K562 (cell line): ENCODE measurements around the gene FAM167B. TPM values are rescaled to one million over a fixed set of nuclear protein-coding genes. Genes with fewer than 3 reads are reported as not detected.

Source experiments
- ATF1 ChIP-seq, 2 experiments: fragments of 450-650 bp in 1 of 2; IDR thresholded peaks; 2 replicates each; pipeline ENCODE4 v1.6.1; 2016; ENCODE audit warnings: missing compliant biosample characterization in 1 of 2, missing genetic modification characterization in 1 of 2
- ELF4 ChIP-seq: fragments of 450-650 bp; formaldehyde crosslinking; IDR thresholded peaks from 2 replicates; pipeline ENCODE4 v1.4.0; 2022; ENCODE audit warnings: missing genetic modification characterization
- EP400 ChIP-seq: fragments of 450-650 bp; IDR thresholded peaks from 2 replicates; pipeline ENCODE4 v1.6.1; 2017; ENCODE audit warnings: antibody characterized with exemption, mild to moderate bottlenecking, moderate library complexity
- FOSL1 ChIP-seq: fragments of 200-800 bp; sonication (Bioruptor generic); conservative IDR thresholded peaks from 2 replicates; pipeline ENCODE4 v1.6.1; 2016; ENCODE audit warnings: missing genetic modification characterization, missing compliant biosample characterization
- GTF2F1 ChIP-seq: IDR thresholded peaks from 2 replicates; pipeline ENCODE4 v1.6.1; 2011; ENCODE audit warnings: low read depth, low read length, improper control_type of control experiment
- HMG20A ChIP-seq: fragments of 450-650 bp; formaldehyde crosslinking; conservative IDR thresholded peaks from 2 replicates; pipeline ENCODE4 v1.4.0; 2020; ENCODE audit warnings: mild to moderate bottlenecking, mixed read lengths
- MXI1 ChIP-seq: IDR thresholded peaks from 2 replicates; pipeline ENCODE4 v1.6.1; 2011; ENCODE audit warnings: low read depth, mild to moderate bottlenecking, improper control_type of control experiment, low read length
- NFIC ChIP-seq: fragments of 450-650 bp; IDR thresholded peaks from 2 replicates; pipeline ENCODE4 v1.6.1; 2017; ENCODE audit warnings: mild to moderate bottlenecking, inconsistent platforms
- PCBP2 ChIP-seq: fragments of 200-400 bp; formaldehyde crosslinking; IDR thresholded peaks from 2 replicates; pipeline ENCODE4 v1.6.1; 2018; ENCODE audit warnings: low read length, low read depth, mild to moderate bottlenecking, moderate library complexity; ENCODE audit not compliant: poor library complexity, severe bottlenecking
- POLR2H ChIP-seq: IDR thresholded peaks from 2 replicates; pipeline ENCODE4 v1.6.1; 2016; ENCODE audit warnings: missing genetic modification characterization, low read depth, mild to moderate bottlenecking, control low read depth, missing compliant biosample characterization, moderate library complexity
- RBBP5 ChIP-seq: fragments of 200-600 bp; sonication (generic); IDR thresholded peaks from 2 replicates; pipeline ENCODE4 v1.6.1; 2012; ENCODE audit warnings: borderline replicate concordance, mild to moderate bottlenecking, low read length, control low read depth, inconsistent platforms; ENCODE audit not compliant: insufficient read depth, poor library complexity, severe bottlenecking
- RBFOX2 ChIP-seq: fragments of 200-400 bp; formaldehyde crosslinking; IDR thresholded peaks from 2 replicates; pipeline ENCODE4 v1.6.1; 2017; ENCODE audit warnings: low read depth, mild to moderate bottlenecking, low read length, moderate library complexity
- SIX5 ChIP-seq, 2 experiments: IDR thresholded peaks; 2 replicates each; pipeline ENCODE4 v1.6.1; 2011; ENCODE audit warnings: low read length in 2 of 2, borderline replicate concordance in 1 of 2, low read depth in 1 of 2, mild to moderate bottlenecking in 1 of 2, moderate library complexity in 1 of 2; ENCODE audit not compliant: insufficient read depth in 1 of 2
- SMAD4 ChIP-seq: fragments of 250-450 bp; sonication (Bioruptor Pico); conservative IDR thresholded peaks from 2 replicates; pipeline ENCODE4 v1.8.0; 2021; ENCODE audit warnings: inconsistent platforms, mild to moderate bottlenecking, moderate library complexity
- SMARCC2 ChIP-seq: fragments of 450-650 bp; IDR thresholded peaks from 2 replicates; pipeline ENCODE4 v1.6.1; 2017; ENCODE audit warnings: antibody characterized with exemption, moderate library complexity, mild to moderate bottlenecking, low read depth
- TCF7 ChIP-seq: sonication (generic); IDR thresholded peaks from 2 replicates; pipeline ENCODE4 v1.6.1; 2016; ENCODE audit warnings: antibody characterized with exemption, borderline replicate concordance
- ZFPM2 ChIP-seq: fragments of 250-450 bp; sonication (Bioruptor Pico); IDR thresholded peaks from 2 replicates; pipeline ENCODE4 v1.5.1; 2022; ENCODE audit warnings: mild to moderate bottlenecking
- ZNF3 ChIP-seq: fragments of 250-450 bp; sonication (Bioruptor Pico); IDR thresholded peaks from 2 replicates; pipeline ENCODE4 v1.5.0; 2021; ENCODE audit warnings: mild to moderate bottlenecking, moderate library complexity
- ZNF436 ChIP-seq: fragments of 250-450, 450-650 bp; sonication (Bioruptor Pico); formaldehyde crosslinking; IDR thresholded peaks from 2 replicates; pipeline ENCODE4 v1.7.0; 2020; ENCODE audit warnings: mild to moderate bottlenecking
- ZSCAN29 ChIP-seq: fragments of 450-650 bp; IDR thresholded peaks from 2 replicates; pipeline ENCODE4 v1.6.1; 2017
- polyA plus RNA-seq, 8 experiments: library from polyadenylated mRNA; depleted of rRNA in 4 of 8; stranded (reverse) in 5 of 8; unstranded in 3 of 8; fragments of >200 nt; fragmentation: Nextera tagmentation in 2 of 8; fragmentation: Illumina TruSeq in 1 of 8; extraction: Ambion mirVana in 2 of 8; extraction: Trizol in 1 of 8; gene quantifications; 2 replicates each; pipeline versions ENCODE4 v1.2.1 to v1.2.3, GENCODE V29; 2011 to 2014; ENCODE audit warnings: inconsistent platforms in 1 of 8, missing spikeins in 1 of 8
- total RNA-seq, 7 experiments: library from RNA; depleted of rRNA in 6 of 7; stranded (reverse); fragments of >200 nt in 6 of 7; fragmentation: Illumina TruSeq in 2 of 7; extraction: Trizol in 2 of 7; gene quantifications; 2 replicates each; pipeline versions ENCODE4 v1.2.1 to v1.2.3, GENCODE V29; 2011 to 2021; ENCODE audit warnings: low replicate concordance in 1 of 7
- TF ChIP-seq, protein P1 (sequence below): fragments of 250-450 bp; sonication (Bioruptor Pico); IDR thresholded peaks from 2 replicates; pipeline ENCODE4 v1.5.0; 2020; ENCODE audit warnings: mild to moderate bottlenecking
- TF ChIP-seq, protein P2 (sequence below): fragments of 450-650 bp; IDR thresholded peaks from 2 replicates; pipeline ENCODE4 v1.6.1; 2017; ENCODE audit warnings: mild to moderate bottlenecking, moderate library complexity
- TF ChIP-seq, protein P3 (sequence below): fragments of 450-650 bp; formaldehyde crosslinking; IDR thresholded peaks from 2 replicates; pipeline ENCODE4 v1.4.0; 2020; ENCODE audit warnings: mild to moderate bottlenecking, moderate library complexity

FAM167B gene
- total and polyA plus RNA-seq, 9 of the 15 experiments (the other 6 are each of a cell fraction or from before 2014, with no cell fraction given) = not detected

DNA sequence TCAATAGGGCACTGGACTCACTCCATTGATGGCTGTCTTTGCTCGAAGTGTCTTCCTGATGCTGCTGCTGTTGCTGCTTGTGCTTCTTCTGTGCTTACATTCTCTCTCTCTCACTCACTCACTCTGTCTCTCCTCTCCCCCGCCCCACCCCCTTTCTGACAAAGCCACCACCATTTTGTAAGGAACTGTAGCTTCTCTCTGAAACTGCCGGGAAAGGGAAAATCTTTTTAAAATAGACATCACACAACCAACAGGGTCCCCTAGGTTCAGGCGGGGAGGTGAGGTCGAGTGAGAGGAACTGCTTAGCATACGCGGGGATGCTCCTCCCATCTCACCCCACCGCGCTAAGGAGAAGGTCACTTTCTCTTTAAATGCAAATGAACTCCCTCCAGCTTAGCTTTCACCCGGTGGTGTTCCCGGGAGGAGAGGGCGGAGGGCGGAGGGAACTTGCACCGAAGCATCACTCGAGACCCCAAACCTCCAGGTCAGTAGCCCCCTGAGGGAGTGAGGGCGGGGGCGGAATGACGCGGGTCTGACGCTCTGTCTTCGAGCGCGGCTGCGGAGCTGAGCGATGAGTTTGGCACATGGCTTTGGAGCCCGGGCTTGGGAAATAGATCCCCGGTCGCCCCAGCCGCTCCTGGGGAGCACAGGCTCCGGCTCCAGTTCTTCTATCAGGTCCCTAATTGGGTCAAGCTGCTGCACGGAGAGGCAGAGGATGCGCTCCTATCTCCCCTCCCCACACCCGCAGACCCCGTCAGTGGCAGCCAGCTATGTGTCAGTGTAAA lies 46.6 kb upstream of the FAM167B start, which contains the start of gene CCDC28B (continued):
- TF ChIP-seq NFIC (no peak), MXI1 (0 out of 2 replicates have a peak, but pooled peaks have one; percentile 38), POLR2H (no peak), ZNF3 (no peak), SIX5 (IDR thresholded peaks at IDR 0.05; ENCODE audit: borderline replicate concordance in 1 of 2, insufficient read depth in 1 of 2, low read depth in 1 of 2, low read length in 2 of 2) (no peak), HMG20A (CRISPR knock-in tag) (no peak), RBBP5 (peak; percentile 71), ELF4 (0 out of 2 replicates have a peak, but pooled peaks have one; percentile 47), SMARCC2 (no peak), ZNF436 (no peak), PCBP2 (no peak), SMAD4 (CRISPR knock-in tag) (0 out of 2 replicates have a peak, but pooled peaks have one; percentile 47), FOSL1 (no peak; the same call in 1 of the 2 replicates), EP400 (peak; percentile 74), TCF7 (no peak), ATF1 (CRISPR knock-in tag; IDR thresholded peaks at IDR 0.05) (no peak), ATF1 (tag; IDR thresholded peaks at IDR 0.05) (peak; percentile 90), GTF2F1 (peak; percentile 26; the same call in 1 of the 2 replicates), ZSCAN29 (no peak), ZFPM2 (CRISPR knock-in tag) (no peak), RBFOX2 (peak; percentile 61)
- TF ChIP-seq, protein P1, sequence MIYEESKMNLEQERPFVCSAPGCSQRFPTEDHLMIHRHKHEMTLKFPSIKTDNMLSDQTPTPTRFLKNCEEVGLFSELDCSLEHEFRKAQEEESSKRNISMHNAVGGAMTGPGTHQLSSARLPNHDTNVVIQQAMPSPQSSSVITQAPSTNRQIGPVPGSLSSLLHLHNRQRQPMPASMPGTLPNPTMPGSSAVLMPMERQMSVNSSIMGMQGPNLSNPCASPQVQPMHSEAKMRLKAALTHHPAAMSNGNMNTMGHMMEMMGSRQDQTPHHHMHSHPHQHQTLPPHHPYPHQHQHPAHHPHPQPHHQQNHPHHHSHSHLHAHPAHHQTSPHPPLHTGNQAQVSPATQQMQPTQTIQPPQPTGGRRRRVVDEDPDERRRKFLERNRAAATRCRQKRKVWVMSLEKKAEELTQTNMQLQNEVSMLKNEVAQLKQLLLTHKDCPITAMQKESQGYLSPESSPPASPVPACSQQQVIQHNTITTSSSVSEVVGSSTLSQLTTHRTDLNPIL (CRISPR knock-in tag) = no peak
- TF ChIP-seq, protein P2, sequence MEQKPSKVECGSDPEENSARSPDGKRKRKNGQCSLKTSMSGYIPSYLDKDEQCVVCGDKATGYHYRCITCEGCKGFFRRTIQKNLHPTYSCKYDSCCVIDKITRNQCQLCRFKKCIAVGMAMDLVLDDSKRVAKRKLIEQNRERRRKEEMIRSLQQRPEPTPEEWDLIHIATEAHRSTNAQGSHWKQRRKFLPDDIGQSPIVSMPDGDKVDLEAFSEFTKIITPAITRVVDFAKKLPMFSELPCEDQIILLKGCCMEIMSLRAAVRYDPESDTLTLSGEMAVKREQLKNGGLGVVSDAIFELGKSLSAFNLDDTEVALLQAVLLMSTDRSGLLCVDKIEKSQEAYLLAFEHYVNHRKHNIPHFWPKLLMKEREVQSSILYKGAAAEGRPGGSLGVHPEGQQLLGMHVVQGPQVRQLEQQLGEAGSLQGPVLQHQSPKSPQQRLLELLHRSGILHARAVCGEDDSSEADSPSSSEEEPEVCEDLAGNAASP = no peak
- TF ChIP-seq, protein P3, sequence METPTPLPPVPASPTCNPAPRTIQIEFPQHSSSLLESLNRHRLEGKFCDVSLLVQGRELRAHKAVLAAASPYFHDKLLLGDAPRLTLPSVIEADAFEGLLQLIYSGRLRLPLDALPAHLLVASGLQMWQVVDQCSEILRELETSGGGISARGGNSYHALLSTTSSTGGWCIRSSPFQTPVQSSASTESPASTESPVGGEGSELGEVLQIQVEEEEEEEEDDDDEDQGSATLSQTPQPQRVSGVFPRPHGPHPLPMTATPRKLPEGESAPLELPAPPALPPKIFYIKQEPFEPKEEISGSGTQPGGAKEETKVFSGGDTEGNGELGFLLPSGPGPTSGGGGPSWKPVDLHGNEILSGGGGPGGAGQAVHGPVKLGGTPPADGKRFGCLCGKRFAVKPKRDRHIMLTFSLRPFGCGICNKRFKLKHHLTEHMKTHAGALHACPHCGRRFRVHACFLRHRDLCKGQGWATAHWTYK (CRISPR knock-in tag) = no peak
